HCT116 (cell line): ENCODE data around the gene GNAT1. TPM values are rescaled to one million over a fixed set of nuclear protein-coding genes. Genes with fewer than 3 reads are reported as not detected.

Source experiments
- ATAC-seq: fragments of 200-7000 bp; cut with Tn5 transposase; 2 replicates; pipeline ENCODE4 v1.9.1; 2020; ENCODE audit warnings: mild to moderate bottlenecking, moderate library complexity
- BruUV-seq: library from RNA; stranded (reverse); fragments of 400-500 nt; replicated peaks from 2 replicates; lab custom pipeline; 2021; lab: Mats Ljungman, UMichigan
- CTCF ChIA-PET: fragments of 300-600 bp; sonication (Branson Sonifier 250); formaldehyde crosslinking; loops from one replicate; lab custom pipeline; 2021; ENCODE audit warnings: antibody characterized with exemption; lab: Charles Lee
- POLR2A ChIA-PET: fragments of 300-600, 350-600 bp; sonication (Branson Sonifier 250); formaldehyde crosslinking; loops from one replicate; lab custom pipeline; 2021; ENCODE audit warnings: antibody characterized with exemption; lab: Charles Lee
- RAD21 ChIA-PET, 2 experiments: fragments of 300-600 bp; sonication (Branson Sonifier 250); formaldehyde crosslinking; loops; one replicate each; lab custom pipeline; 2023; ENCODE audit warnings: low total read pairs in 2 of 2; ENCODE audit not compliant: uncharacterized antibody in 2 of 2, unreplicated experiment in 2 of 2, low non-redundant PET in 1 of 2; lab: Charles Lee
- DNase-seq: peaks from one replicate; pipeline ENCODE4 v3.0.0-alpha.2; 2010; ENCODE audit warnings: low read depth, low spot score
- H2AFZ ChIP-seq: fragments of 200-600 bp; shearing (Covaris generic), sonication (generic); 2 replicates; pipeline ENCODE4 v1.6.1; 2017; ENCODE audit warnings: low read depth, mixed run types, mixed read lengths, antibody characterized with exemption, low read length; ENCODE audit not compliant: poor library complexity, severe bottlenecking
- H3K27ac ChIP-seq: 2 replicates; pipeline ENCODE4 v1.5.1; 2012; ENCODE audit warnings: low read depth, low read length
- H3K27me3 ChIP-seq: fragments of 200-600 bp; sonication (generic); 2 replicates; pipeline ENCODE4 v1.6.1; 2016; ENCODE audit warnings: mixed run types, low read length, mixed read lengths; ENCODE audit not compliant: insufficient read depth
- H3K36me3 ChIP-seq, 2 experiments: fragments of 200-500 bp in 1 of 2; fragments of 200-600 bp in 1 of 2; sonication (Bioruptor generic) in 1 of 2; sonication (generic) in 1 of 2; 2 replicates each; pipeline versions ENCODE4 v1.5.1 to v1.6.1; 2014 to 2016; ENCODE audit warnings: low read length in 2 of 2, inconsistent platforms in 1 of 2, mixed read lengths in 1 of 2, mixed run types in 1 of 2; ENCODE audit not compliant: insufficient read depth in 2 of 2, control insufficient read depth in 1 of 2
- H3K4me1 ChIP-seq, 2 experiments: fragments of 200-600 bp in 1 of 2; sonication (generic) in 1 of 2; 2 replicates each; pipeline versions ENCODE4 v1.5.1 to v1.6.1; 2012 to 2017; ENCODE audit warnings: low read length in 2 of 2, inconsistent platforms in 1 of 2, mild to moderate bottlenecking in 1 of 2, mixed read lengths in 1 of 2, mixed run types in 1 of 2, moderate library complexity in 1 of 2; ENCODE audit not compliant: insufficient read depth in 2 of 2, control insufficient read depth in 1 of 2
- H3K4me2 ChIP-seq: fragments of 200-600 bp; sonication (generic); 2 replicates; pipeline ENCODE4 v1.6.1; 2017; ENCODE audit warnings: mixed run types, low read length, mixed read lengths
- H3K4me3 ChIP-seq, 2 experiments: fragments of 200-600 bp in 1 of 2; sonication (generic) in 1 of 2; replicated peaks in 1 of 2; 2 replicates each; pipeline ENCODE4 v1.5.1; 2011 to 2016; ENCODE audit warnings: low read length in 2 of 2, control low read depth in 1 of 2, low read depth in 1 of 2, mild to moderate bottlenecking in 1 of 2, mixed read lengths in 1 of 2, mixed run types in 1 of 2
- H3K79me2 ChIP-seq: fragments of 200-600 bp; sonication (generic); 2 replicates; pipeline ENCODE4 v1.6.1; 2017; ENCODE audit warnings: mild to moderate bottlenecking, mixed run types, low read length, moderate library complexity, mixed read lengths; ENCODE audit not compliant: insufficient read depth
- H3K9ac ChIP-seq: fragments of 200-600 bp; sonication (generic); 2 replicates; pipeline ENCODE4 v1.6.1; 2016; ENCODE audit warnings: low read length, mixed read lengths
- H3K9me2 ChIP-seq: fragments of 200-600 bp; sonication (generic), shearing (Covaris generic); 2 replicates; pipeline ENCODE4 v1.6.1; 2017; ENCODE audit warnings: mixed run types, mild to moderate bottlenecking, moderate library complexity; ENCODE audit not compliant: insufficient read depth
- H3K9me3 ChIP-seq, 2 experiments: fragments of 200-500 bp in 1 of 2; fragments of 200-600 bp in 1 of 2; sonication (Bioruptor generic) in 1 of 2; sonication (generic) in 1 of 2; 2 replicates each; pipeline ENCODE4 v1.6.1; 2014 to 2017; ENCODE audit warnings: low read length in 2 of 2, mixed read lengths in 2 of 2, inconsistent platforms in 1 of 2, low read depth in 1 of 2, mild to moderate bottlenecking in 1 of 2, mixed run types in 1 of 2, moderate library complexity in 1 of 2; ENCODE audit not compliant: control insufficient read depth in 1 of 2, insufficient read depth in 1 of 2
- H4K20me1 ChIP-seq: fragments of 200-600 bp; sonication (generic), shearing (Covaris generic); 2 replicates; pipeline ENCODE4 v1.6.1; 2017; ENCODE audit warnings: mixed run types, mild to moderate bottlenecking, moderate library complexity; ENCODE audit not compliant: insufficient read depth
- ATF3 ChIP-seq: IDR thresholded peaks from 2 replicates; pipeline ENCODE4 v1.6.1; 2012
- CBX3 ChIP-seq: IDR thresholded peaks from 2 replicates; pipeline ENCODE4 v1.6.1; 2012; ENCODE audit warnings: low read depth
- CEBPB ChIP-seq: IDR thresholded peaks from 2 replicates; pipeline ENCODE4 v1.6.1; 2012; ENCODE audit warnings: low read depth
- EGR1 ChIP-seq: IDR thresholded peaks from 2 replicates; pipeline ENCODE4 v1.6.1; 2012; ENCODE audit warnings: low read depth
- POLR2AphosphoS5 ChIP-seq: IDR thresholded peaks from 2 replicates; pipeline ENCODE4 v1.6.1; 2011; ENCODE audit warnings: mild to moderate bottlenecking, low read depth, low read length, moderate library complexity
- SP1 ChIP-seq: IDR thresholded peaks from 2 replicates; pipeline ENCODE4 v1.6.1; 2012; ENCODE audit warnings: low read depth
- SRF ChIP-seq: IDR thresholded peaks from 2 replicates; pipeline ENCODE4 v1.6.1; 2012; ENCODE audit warnings: low read depth
- TCF7L2 ChIP-seq: IDR thresholded peaks from 2 replicates; pipeline ENCODE4 v1.7.0; 2011; ENCODE audit warnings: borderline replicate concordance, inconsistent platforms; ENCODE audit not compliant: insufficient read depth, insufficient read length; ENCODE audit errors: extremely low read depth
- YY1 ChIP-seq: IDR thresholded peaks from 2 replicates; pipeline ENCODE4 v1.6.1; 2011; ENCODE audit warnings: low read length, low read depth, moderate library complexity, mild to moderate bottlenecking; ENCODE audit not compliant: insufficient replicate concordance; ENCODE audit errors: extremely low read depth
- ZFX ChIP-seq: fragments of 450-650 bp; IDR thresholded peaks from 2 replicates; pipeline ENCODE4 v1.6.1; 2017
- intact Hi-C: fragments of 100-400 bp; cut with micrococcal nuclease; formaldehyde crosslinking; loops from 2 replicates; pipeline ENCODE4 v1.10.0; 2022
- total RNA-seq: library from RNA; stranded (reverse); gene quantifications from one replicate; pipeline ENCODE4 v1.2.1, GENCODE V29; 2021; ENCODE audit not compliant: unreplicated experiment
- TF ChIP-seq, protein P1 (sequence below): IDR thresholded peaks from 2 replicates; pipeline ENCODE4 v1.6.1; 2012

GNAT1 gene
- total RNA-seq, 1 experiment from 2014 or later = not detected

DNA sequence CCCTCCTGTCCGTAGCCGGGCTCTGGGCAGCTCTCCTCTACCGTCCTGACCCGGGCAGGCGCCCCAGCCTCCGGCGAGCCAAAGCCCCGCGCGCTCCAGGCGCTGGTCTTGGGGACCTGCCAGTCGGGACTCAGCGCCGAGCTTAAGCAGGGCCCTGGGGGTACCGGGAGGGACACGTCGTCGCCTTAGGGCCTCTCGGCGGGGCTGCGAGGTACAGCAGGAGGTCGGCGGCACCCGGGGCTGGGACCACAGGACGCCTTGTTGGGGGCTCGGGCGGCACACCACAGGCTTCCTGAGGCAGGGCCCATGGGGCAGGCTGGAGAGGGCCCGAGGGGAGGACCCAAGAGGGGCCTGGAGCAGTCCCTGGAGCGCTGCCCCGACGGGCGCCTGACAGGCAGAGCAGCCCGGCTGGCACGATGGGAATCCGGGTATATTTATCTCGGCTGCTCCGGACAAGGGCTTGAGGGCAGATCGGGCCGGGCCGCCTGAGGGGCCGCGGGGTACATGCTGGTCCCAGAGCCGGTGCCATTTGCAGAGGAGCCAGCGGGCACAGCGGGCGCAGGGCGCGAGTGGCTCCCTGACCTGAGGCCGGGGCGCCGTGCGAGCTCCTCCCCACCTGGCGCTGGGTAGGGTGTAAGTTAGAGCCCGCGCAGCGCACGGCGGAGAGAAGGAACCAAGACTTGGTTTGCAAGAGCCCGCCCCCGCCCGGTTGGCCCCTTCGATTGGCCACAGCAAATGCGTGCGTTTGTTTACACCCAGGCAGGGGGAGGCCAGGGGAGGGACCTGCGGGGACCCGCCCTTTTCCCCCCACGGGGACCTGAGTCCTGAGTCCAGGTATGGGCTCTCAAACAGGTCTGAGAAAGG is 14.2 kb downstream of the GNAT1 start:
- BruUV-seq = no TSS peak
- Histone ChIP-seq H3K9me2 (no peaks in the 10 kb centered on the region), H3K9me3 (no peaks in the 10 kb centered on the region), H3K4me3 (peak overlapping the region; percentile 60 to 69), H3K27ac (no peak overlapping the region; the same call in 1 of the 2 replicates), H3K9ac (peak overlapping the region; percentile 63), H3K27me3 (no peaks in the 10 kb centered on the region), H4K20me1 (no peaks in the 10 kb centered on the region), H3K4me1 (peaks cover 10 to 43% of the 10 kb centered on the region in 2 experiments; a peak in 3 of 4 replicates), H2AFZ (peak overlapping the region; percentile 15), H3K4me2 (peak overlapping the region; percentile 98), H3K79me2 (no peaks in the 10 kb centered on the region), H3K36me3 (no peaks in the 10 kb centered on the region)
- ChIA-PET POLR2A (interaction anchor here (1.0 to 1.3 kb wide), 2 partner anchors 11 to 30 kb away, joined by 3 to 4 read pairs; partner anchors contain the start of gene GNAI2), RAD21 (interaction anchor here (0.6 to 1.9 kb wide), 5 partner anchors 11 to 266 kb away, joined by 3 to 7 read pairs (median 4); partner anchors contain the start of gene RBM6 (in 1 of the 2)), CTCF (interaction anchor here (0.5 to 1.7 kb wide), 5 partner anchors 11 to 55 kb away, joined by 3 to 7 read pairs (median 3); no protein-coding TSS in a partner anchor)
- DNase-seq (peak; percentile 63), ATAC-seq (peak; percentile 88)
- TF ChIP-seq, protein P1, sequence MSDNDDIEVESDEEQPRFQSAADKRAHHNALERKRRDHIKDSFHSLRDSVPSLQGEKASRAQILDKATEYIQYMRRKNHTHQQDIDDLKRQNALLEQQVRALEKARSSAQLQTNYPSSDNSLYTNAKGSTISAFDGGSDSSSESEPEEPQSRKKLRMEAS = peak; percentile 51; the same call in 1 of the 2 replicates
- TF ChIP-seq ZFX (no peak), POLR2AphosphoS5 (peak; percentile 41)
- intact Hi-C loops = no loop called here

DNA sequence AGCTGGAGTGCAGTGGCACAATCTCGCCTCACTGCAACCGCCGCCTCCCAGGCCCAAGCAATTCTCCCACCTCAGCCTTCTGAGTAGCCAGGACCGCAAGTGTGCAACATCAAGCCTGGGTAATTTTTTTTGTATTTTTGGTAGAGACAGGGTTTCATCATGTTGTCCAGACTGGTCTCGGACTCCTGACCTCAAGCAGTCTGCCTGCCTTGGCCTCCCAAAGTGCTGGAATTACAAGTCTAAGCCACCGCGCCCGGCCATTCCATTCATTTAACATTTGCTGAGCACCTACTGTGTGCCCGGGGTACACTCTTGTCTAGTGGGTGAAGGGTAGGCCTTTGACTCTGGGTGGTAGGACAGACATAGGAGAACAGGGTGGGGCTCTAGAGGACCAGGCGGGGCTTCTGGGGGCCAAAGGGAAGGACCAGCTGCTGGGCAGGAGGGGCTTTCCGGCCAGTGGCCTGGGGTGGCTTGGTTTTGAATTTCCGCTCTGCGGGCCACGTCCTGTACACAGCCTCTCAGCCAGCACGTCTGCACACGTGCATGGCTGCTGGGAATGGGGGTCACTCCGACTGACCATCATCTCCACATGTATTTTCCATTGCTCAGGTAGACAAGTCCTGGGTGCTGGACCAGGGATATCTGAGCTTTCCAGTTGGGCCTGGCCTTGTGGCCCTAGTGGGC is 16.1 kb downstream of the GNAT1 start:
- Histone ChIP-seq H3K27ac (no peak overlapping the region), H3K9ac (no peak overlapping the region), H3K4me3 (no peak overlapping the region), H3K9me2 (no peaks in the 10 kb centered on the region), H3K9me3 (no peaks in the 10 kb centered on the region), H3K79me2 (no peaks in the 10 kb centered on the region), H3K36me3 (no peaks in the 10 kb centered on the region), H3K27me3 (no peaks in the 10 kb centered on the region), H4K20me1 (no peaks in the 10 kb centered on the region), H2AFZ (no peak overlapping the region), H3K4me2 (no peak overlapping the region), H3K4me1 (peaks cover 6 to 33% of the 10 kb centered on the region in 2 experiments; a peak in 3 of 4 replicates)
- no TSS peak for BruUV-seq
- ChIA-PET CTCF (interaction anchor here (3.0 kb wide), 1 partner anchor 13 kb away, joined by 10 read pairs; no protein-coding TSS in a partner anchor), RAD21 (no interaction called here), POLR2A (no interaction called here)
- intact Hi-C loops = no loop called here
- DNase-seq = no peak
- TF ChIP-seq CBX3 (no peak), ZFX (no peak), SRF (no peak), ATF3 (no peak), TCF7L2 (no peak), YY1 (no peak), CEBPB (no peak), SP1 (no peak), EGR1 (no peak)
- TF ChIP-seq, protein P1 = no peak
- ATAC-seq = no peak
